T-helper 2 cell treated with Interferon-gamma antibody and Interleukin-4, amounts not matched to agents 5 μg/mL and 100 μg/mL, for 36 hours (primary cell): ENCODE data around the gene OXSR1.
"Not testable (repeated sequence)": the region's sequence is repeated elsewhere in the genome, so short reads cannot be mapped to it uniquely, and the experiment has no call there.

ENCODE experiments used
- DNase-seq: peaks from one replicate; pipeline ENCODE4 v3.0.0; 2021; ENCODE audit warnings: low spot score
- H3K27ac Mint-ChIP-seq: one replicate; pipeline ENCODE4 v1.8.0; 2021; ENCODE audit warnings: mild to moderate bottlenecking, mixed read lengths
- H3K27me3 Mint-ChIP-seq: one replicate; pipeline ENCODE4 v1.8.0; 2021; ENCODE audit warnings: low read depth, mixed read lengths
- H3K36me3 Mint-ChIP-seq: one replicate; pipeline ENCODE4 v1.8.0; 2021; ENCODE audit warnings: low read depth, mixed read lengths
- H3K4me1 Mint-ChIP-seq: one replicate; pipeline ENCODE4 v1.8.0; 2021; ENCODE audit warnings: low read depth, mixed read lengths
- H3K4me3 Mint-ChIP-seq: one replicate; pipeline ENCODE4 v1.8.0; 2022; ENCODE audit warnings: mild to moderate bottlenecking, moderate library complexity, mixed read lengths
- H3K9me3 Mint-ChIP-seq: one replicate; pipeline ENCODE4 v1.8.0; 2021; ENCODE audit warnings: mixed read lengths

The OXSR1 gene

DNA sequence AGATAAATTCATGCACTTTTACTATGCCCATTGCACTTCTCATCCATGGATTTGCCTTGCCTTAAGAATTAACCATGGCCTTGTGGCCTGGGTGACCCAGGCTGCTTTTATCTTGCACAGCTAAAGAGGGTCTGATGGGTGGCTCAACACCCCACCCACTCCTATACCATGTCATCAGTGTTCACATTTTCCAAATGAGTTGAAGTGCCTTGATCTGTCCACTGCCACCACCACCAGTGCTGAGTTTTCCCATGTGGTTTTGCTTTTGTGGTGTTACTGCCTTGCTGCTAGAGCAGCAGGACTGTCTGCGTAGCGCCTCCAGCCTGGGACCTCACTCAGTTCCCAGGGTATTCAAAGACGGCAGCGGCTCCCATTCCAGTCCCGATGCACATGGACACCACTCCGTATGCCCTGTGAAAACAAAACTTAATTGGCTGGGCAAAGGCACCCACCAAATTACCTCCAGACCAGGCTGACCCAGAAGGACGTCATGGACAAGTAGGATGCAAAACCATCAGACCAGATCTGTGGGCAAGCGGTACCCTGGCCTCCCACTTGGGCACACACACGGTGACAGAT lies 42.5 kb upstream of the OXSR1 start:
- Mint-ChIP-seq H3K27me3 (no peaks in the 10 kb centered on the region), H3K27ac (no peak overlapping the region), H3K36me3 (peaks cover 51% of the 10 kb centered on the region), H3K4me1 (peaks cover 5% of the 10 kb centered on the region), H3K9me3 (no peaks in the 10 kb centered on the region), H3K4me3 (no peak overlapping the region)
- no peak for DNase-seq

DNA sequence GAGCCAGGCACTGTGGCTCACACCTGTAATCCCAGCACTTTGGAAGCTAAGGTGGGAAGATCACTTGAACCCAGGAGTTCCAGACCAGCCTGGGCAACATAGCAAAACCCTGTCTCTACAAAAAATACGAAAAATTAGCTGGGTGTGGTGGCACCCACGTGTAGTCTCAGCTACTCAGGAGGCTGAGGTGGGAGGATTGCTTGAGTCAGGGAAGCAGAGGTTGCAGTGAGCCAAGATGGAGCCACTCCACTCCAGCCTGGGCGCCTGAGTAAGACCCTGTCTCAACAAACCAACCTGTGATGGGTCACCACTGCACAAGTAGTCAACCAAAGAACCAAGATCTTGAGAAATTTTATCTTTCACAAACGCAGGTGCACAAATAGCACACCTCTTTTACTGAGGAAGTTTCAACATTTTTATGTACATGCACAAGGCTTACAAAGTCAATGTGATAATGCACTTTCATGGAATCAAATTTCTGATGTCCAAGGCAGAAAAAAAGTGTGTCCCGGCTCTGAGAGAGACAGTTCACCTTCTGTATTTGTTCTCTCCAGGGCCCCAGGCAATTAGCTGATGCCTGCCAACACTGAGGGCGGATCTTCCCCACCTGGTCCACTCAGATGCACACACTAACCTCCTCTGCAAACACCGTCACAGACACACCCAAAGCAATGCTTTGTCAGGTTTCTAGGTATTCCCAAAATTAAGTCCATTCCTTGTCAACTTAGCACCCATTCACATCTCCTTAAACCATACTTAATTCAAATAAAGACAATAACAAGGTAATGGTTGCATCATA lies 40.8 kb upstream of the OXSR1 start:
- H3K4me1 Mint-ChIP-seq: peaks cover 4% of the 10 kb centered on the region
- H3K27me3 Mint-ChIP-seq: no peaks in the 10 kb centered on the region
- peaks cover 59% of the 10 kb centered on the region for H3K36me3 Mint-ChIP-seq
- H3K4me3 Mint-ChIP-seq: no peak overlapping the region
- DNase-seq: no peak
- H3K9me3 Mint-ChIP-seq: no peaks in the 10 kb centered on the region
- no peak overlapping the region for H3K27ac Mint-ChIP-seq

DNA sequence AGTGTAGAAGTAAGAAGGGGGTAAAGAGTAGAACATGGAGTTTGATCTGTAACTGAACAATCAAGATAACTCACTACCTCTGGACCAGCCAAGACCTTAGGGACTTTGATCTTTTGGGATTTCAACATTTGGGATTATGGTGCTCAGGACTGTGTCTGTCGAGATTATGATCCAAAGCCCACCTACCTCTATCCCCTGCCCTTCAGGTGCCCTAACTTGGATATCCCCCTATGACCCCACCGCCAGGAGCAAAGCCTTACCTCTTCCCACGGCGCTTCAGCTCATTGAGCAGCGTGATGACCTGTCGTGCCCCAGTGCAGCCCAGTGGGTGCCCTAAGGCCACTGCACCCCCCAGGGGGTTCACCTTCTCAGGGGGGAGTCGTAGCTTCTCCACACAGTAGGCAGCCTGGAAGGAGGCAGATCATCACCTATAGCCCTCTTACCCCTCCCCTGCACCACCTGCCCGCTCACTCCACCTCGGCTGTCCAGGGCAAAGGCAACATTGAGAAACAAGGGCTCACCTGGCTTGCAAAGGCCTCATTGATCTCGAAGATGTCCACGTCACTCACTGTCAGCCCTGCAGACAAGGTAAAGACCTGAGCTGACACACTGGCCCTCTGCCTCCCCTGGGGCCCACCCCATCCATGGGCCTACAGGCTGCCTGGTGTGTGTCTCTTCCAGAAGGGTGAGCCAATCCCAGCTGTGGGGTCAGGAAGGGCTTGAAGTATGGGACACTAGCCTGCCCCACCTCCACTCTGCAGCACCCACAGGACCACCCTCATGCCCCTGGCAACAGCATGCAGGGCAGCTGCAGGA lies 39.8 kb upstream of the OXSR1 start:
- H3K9me3 Mint-ChIP-seq: no peaks in the 10 kb centered on the region
- H3K4me3 Mint-ChIP-seq: no peak overlapping the region
- no peaks in the 10 kb centered on the region for H3K27me3 Mint-ChIP-seq
- H3K4me1 Mint-ChIP-seq: peaks cover 7% of the 10 kb centered on the region
- no peak overlapping the region for H3K27ac Mint-ChIP-seq
- DNase-seq: no peak
- H3K36me3 Mint-ChIP-seq: peaks cover 59% of the 10 kb centered on the region

GRCh38 chr3:38126121-38126892 lies 39.0 kb upstream of the OXSR1 start:
- Mint-ChIP-seq H3K27me3 (no peaks in the 10 kb centered on the region), H3K4me1 (peaks cover 8% of the 10 kb centered on the region), H3K27ac (no peak overlapping the region), H3K4me3 (no peak overlapping the region), H3K9me3 (no peaks in the 10 kb centered on the region), H3K36me3 (peaks cover 63% of the 10 kb centered on the region)
- no peak for DNase-seq

- H3K36me3 Mint-ChIP-seq: peaks cover 72% of the 10 kb centered on the region
- H3K27ac Mint-ChIP-seq: peak overlapping the region; percentile 12
- peaks cover 8% of the 10 kb centered on the region for H3K4me1 Mint-ChIP-seq
- no peaks in the 10 kb centered on the region for H3K9me3 Mint-ChIP-seq
- H3K4me3 Mint-ChIP-seq: no peak overlapping the region
- H3K27me3 Mint-ChIP-seq: no peaks in the 10 kb centered on the region
- no peak for DNase-seq
Measured at GRCh38 chr3:38127611-38128302, 37.6 kb upstream of the OXSR1 start.

DNA sequence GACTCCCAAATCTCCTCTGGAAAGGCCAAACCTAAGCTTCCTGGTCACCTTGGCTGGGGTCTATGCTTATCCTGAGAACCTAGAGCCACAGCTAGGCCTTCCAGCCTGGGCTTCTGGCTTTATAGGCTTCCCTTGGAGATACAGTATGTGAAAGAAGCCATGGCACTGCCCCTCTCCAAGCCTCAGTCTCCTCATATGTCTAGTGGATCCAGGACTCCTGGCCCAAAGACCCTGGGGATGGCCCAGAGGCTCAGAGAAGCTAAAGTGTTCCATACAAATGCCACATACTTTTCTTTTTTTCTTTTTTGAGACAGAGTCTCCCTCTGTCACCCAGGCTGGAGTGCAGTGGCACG lies 37.1 kb upstream of the OXSR1 start:
- Mint-ChIP-seq H3K9me3 (no peaks in the 10 kb centered on the region), H3K4me3 (no peak overlapping the region), H3K27me3 (no peaks in the 10 kb centered on the region), H3K36me3 (peaks cover 72% of the 10 kb centered on the region), H3K4me1 (peaks cover 11% of the 10 kb centered on the region), H3K27ac (no peak overlapping the region)
- no peak for DNase-seq

DNA sequence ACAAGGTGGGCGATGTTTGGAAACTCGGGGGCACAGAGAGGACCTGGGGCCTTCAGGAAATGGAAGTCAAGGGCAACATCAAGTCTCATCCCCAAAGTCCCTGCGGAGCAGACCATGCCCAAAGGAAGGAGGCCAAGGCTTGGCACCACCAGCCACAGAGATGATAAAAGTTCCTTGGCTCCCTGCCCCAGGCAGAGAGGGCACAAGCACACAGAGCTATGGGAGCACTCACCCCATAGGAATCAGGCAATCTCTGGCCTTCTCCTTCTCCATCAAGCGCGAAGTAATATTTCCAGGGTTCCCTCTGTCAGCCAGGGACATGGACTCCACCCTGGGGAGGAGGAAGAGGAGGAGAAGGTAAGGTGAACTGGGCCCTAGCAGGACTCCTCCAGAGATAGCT lies 36.3 kb upstream of the OXSR1 start:
- H3K9me3 Mint-ChIP-seq: no peaks in the 10 kb centered on the region
- H3K27me3 Mint-ChIP-seq: no peaks in the 10 kb centered on the region
- H3K36me3 Mint-ChIP-seq: peaks cover 75% of the 10 kb centered on the region
- no peak overlapping the region for H3K27ac Mint-ChIP-seq
- H3K4me3 Mint-ChIP-seq: no peak overlapping the region
- no peak for DNase-seq
- peaks cover 15% of the 10 kb centered on the region for H3K4me1 Mint-ChIP-seq

- no peak overlapping the region for H3K27ac Mint-ChIP-seq
- no peak for DNase-seq
- H3K4me1 Mint-ChIP-seq: peaks cover 26% of the 10 kb centered on the region
- no peaks in the 10 kb centered on the region for H3K27me3 Mint-ChIP-seq
- H3K36me3 Mint-ChIP-seq: peaks cover 73% of the 10 kb centered on the region
- H3K4me3 Mint-ChIP-seq: no peak overlapping the region
- no peaks in the 10 kb centered on the region for H3K9me3 Mint-ChIP-seq
Measured at GRCh38 chr3:38130631-38131065, 34.7 kb upstream of the OXSR1 start.

DNA sequence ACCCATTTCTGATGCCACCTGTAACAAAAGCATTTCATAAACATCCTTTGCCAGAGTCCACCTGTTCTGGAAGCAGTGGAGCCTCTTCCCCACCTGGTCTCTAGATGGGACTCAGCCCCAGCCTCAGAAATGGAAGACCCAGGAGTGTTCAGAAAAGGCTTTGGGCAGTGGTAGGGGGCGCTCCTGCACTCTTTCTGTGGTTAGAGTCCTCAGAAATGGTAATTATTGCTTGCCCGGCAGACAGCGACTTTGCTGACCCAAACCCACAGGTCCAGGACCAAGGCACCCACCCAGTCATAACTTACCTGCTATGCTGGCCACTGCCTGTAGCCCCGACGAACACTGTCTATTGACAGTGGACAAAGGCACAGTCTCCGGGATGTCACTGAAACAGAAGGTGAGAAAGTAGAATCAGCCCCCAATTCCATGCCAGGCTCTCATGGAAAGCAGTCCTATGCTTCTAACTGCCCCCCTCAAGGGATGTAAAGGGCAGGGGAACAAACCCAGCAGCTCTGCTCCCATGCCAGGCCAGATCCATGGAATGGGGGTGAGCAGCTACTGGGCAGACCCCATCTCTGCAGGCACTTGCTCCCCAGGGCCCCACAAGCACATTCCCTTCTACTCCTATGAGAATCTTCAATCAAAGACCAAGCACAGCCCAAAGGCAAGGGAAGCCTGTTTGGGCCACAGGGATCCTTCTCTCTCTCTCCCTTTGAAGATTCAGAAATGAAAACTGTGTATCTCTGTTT lies 33.5 kb upstream of the OXSR1 start:
- Mint-ChIP-seq H3K27me3 (no peaks in the 10 kb centered on the region), H3K4me1 (peaks cover 33% of the 10 kb centered on the region), H3K27ac (no peak overlapping the region), H3K9me3 (no peaks in the 10 kb centered on the region), H3K36me3 (peaks cover 71% of the 10 kb centered on the region), H3K4me3 (no peak overlapping the region)
- DNase-seq: no peak

DNA sequence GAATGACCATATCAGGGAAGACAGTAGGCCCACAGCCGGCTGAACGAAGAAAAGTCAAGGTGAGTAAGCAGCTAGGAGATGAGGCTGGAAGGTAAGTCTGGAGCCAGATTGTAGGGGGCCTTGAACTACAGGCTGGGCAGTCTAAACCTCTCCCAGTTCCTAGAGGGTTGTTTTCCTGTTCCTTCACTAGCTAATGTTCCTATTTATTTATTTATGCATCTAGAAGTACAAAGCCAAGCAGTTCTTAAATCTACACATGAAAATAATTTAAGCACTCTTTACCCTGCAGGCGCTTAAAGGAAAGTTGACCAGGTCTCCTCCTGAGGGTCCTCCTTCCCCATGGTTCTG lies 32.2 kb upstream of the OXSR1 start:
- Mint-ChIP-seq H3K4me1 (peaks cover 39% of the 10 kb centered on the region), H3K27me3 (no peaks in the 10 kb centered on the region), H3K36me3 (peaks cover 61% of the 10 kb centered on the region), H3K4me3 (no peak overlapping the region), H3K9me3 (no peaks in the 10 kb centered on the region), H3K27ac (no peak overlapping the region)
- DNase-seq: no peak

- Mint-ChIP-seq H3K9me3 (no peaks in the 10 kb centered on the region), H3K4me3 (peak overlapping the region; percentile 32), H3K27ac (peak overlapping the region; percentile 22), H3K36me3 (peaks cover 60% of the 10 kb centered on the region), H3K27me3 (no peaks in the 10 kb centered on the region), H3K4me1 (peaks cover 41% of the 10 kb centered on the region)
- DNase-seq: no peak
Measured at GRCh38 chr3:38133557-38134405, 31.6 kb upstream of the OXSR1 start.

GRCh38 chr3:38134517-38135143 lies 30.7 kb upstream of the OXSR1 start:
- Mint-ChIP-seq H3K27ac (peak overlapping the region; percentile 22), H3K36me3 (peaks cover 53% of the 10 kb centered on the region), H3K4me3 (peak overlapping the region; percentile 91), H3K4me1 (peaks cover 44% of the 10 kb centered on the region)
- not testable (repeated sequence) for H3K27me3 Mint-ChIP-seq, H3K9me3 Mint-ChIP-seq, DNase-seq
